Right lobe of liver (tissue), 6 donors: ENCODE data around the gene R3HDM2. TPM values are rescaled to one million over a fixed set of nuclear protein-coding genes. Genes with fewer than 3 reads are reported as not detected.

ENCODE experiments used
- ATAC-seq, 4 donors: fragments of 200-7000 bp; cut with Tn5 transposase; one replicate each; pipeline ENCODE4 v1.9.1; 2020; ENCODE audit warnings: mild to moderate bottlenecking in 4 of 4, moderate library complexity in 4 of 4
- DNase-seq, 3 donors: peaks; one replicate each; pipeline ENCODE4 v3.0.0-alpha.2; 2020
- H3K27ac ChIP-seq, 3 donors: fragments of 200-600 bp; one replicate each; pipeline ENCODE4 v1.8.0; 2022
- H3K27me3 ChIP-seq, 2 donors: fragments of 200-600 bp; one replicate each; pipeline ENCODE4 v1.8.0; 2022
- H3K36me3 ChIP-seq, 4 donors: fragments of 200-600 bp; sonication (generic) in 1 of 4; one replicate each; pipeline versions ENCODE4 v1.5.1 to v1.8.0; 2017 to 2022; ENCODE audit warnings: control low read depth in 1 of 4
- H3K4me1 ChIP-seq, 4 donors: fragments of 200-600 bp; sonication (generic) in 1 of 4; one replicate each; pipeline versions ENCODE4 v1.5.1 to v1.8.0; 2017 to 2022; ENCODE audit warnings: control low read depth in 1 of 4
- H3K4me3 ChIP-seq, 3 donors: fragments of 200-600 bp; one replicate each; pipeline ENCODE4 v1.8.0; 2022
- H3K9me3 ChIP-seq, 4 donors: fragments of 200-600 bp; sonication (generic) in 1 of 4; one replicate each; pipeline versions ENCODE4 v1.5.1 to v1.8.0; 2017 to 2022; ENCODE audit warnings: control low read depth in 1 of 4
- CTCF ChIP-seq, 4 donors: fragments of 200-600 bp in 3 of 4; fragments of 450-650 bp in 1 of 4; IDR thresholded peaks; one replicate each; pipeline versions ENCODE4 v1.5.1 to v1.8.0; 2016 to 2022; ENCODE audit warnings: antibody characterized with exemption in 4 of 4, mild to moderate bottlenecking in 2 of 4
- POLR2A ChIP-seq: fragments of 450-650 bp; IDR thresholded peaks from one replicate; pipeline ENCODE4 v1.6.1; 2017; ENCODE audit warnings: antibody characterized with exemption, mild to moderate bottlenecking
- WGBS: methylation state at CpG from one replicate; pipeline ENCODE4 v1.1.6; 2018; ENCODE audit warnings: low coverage, low lambda C conversion rate; ENCODE audit not compliant: insufficient coverage; ENCODE audit errors: missing lambda C conversion rate; 5-methylcytosine and 5-hydroxymethylcytosine counted together
- intact Hi-C, 2 donors: fragments of 100-400 bp; cut with DNase I; formaldehyde crosslinking; loops; one replicate each; pipeline versions ENCODE4 v1.11.2 to v1.14.1; 2022
- total RNA-seq, 6 experiments: library from RNA; depleted of rRNA in 2 of 6; stranded (reverse); fragments of >200 nt in 2 of 6; fragmentation: NEBNext Ultra II Directional in 3 of 6; extraction: Animal tissue kit (Norgen Biotek cat#: 25700) in 3 of 6; gene quantifications; one replicate each; pipeline versions ENCODE4 v1.1.0 to v1.2.4, GENCODE V29; 2016 to 2023
- donor health status: DM: no; HTN: yes; CAD: no.
- donor health status: DM: no; HTN: no; CAD: no.
- donor health status: DM: no; HTN: no; CAD: no.
- donor health status: DM: no; HTN: yes; CAD: no.
- donor health status: DM: no; HTN: yes; CAD: no.

The R3HDM2 gene
- total RNA-seq, 6 experiments from 2014 or later, result 25.3 to 48.0 (median 35.9) TPM

GRCh38 chr12:57467212-57467874, 36.5 kb upstream of the R3HDM2 start:
- no peaks in the 10 kb centered on the region for H3K27me3 ChIP-seq
- no peak overlapping the region for H3K27ac ChIP-seq
- TF ChIP-seq CTCF (IDR thresholded peaks at IDR 0.05) (no peak), POLR2A (no peak)
- no peaks in the 10 kb centered on the region for H3K36me3 ChIP-seq
- H3K4me3 ChIP-seq, result no peak overlapping the region
- intact Hi-C loops, result no loop called here
- no peaks in the 10 kb centered on the region for H3K9me3 ChIP-seq
- ATAC-seq (no peak), DNase-seq (no peak)
- no peaks in the 10 kb centered on the region for H3K4me1 ChIP-seq
- WGBS, result 71% methylated on average over 4 of the region's 12 CpGs

- H3K27me3 ChIP-seq, result no peaks in the 10 kb centered on the region
- ATAC-seq, result no peak
- intact Hi-C loops, result no loop called here
- WGBS, result 68% methylated on average over 6 of the region's 14 CpGs
- H3K4me3 ChIP-seq, result no peak overlapping the region
- TF ChIP-seq POLR2A (no peak), CTCF (IDR thresholded peaks at IDR 0.05) (no peak)
- H3K27ac ChIP-seq, result no peak overlapping the region
- H3K4me1 ChIP-seq, result peaks cover 0 to 14% (median 0%) of the 10 kb centered on the region in 4 donors
- DNase-seq, result no peak
- no peaks in the 10 kb centered on the region for H3K9me3 ChIP-seq
- H3K36me3 ChIP-seq, result no peaks in the 10 kb centered on the region
These were observed 35.1 kb upstream of the R3HDM2 start for GRCh38 chr12:57465747-57466505.

- H3K4me1 ChIP-seq, result peaks cover 0 to 18% (median 0%) of the 10 kb centered on the region in 4 donors
- 74% methylated on average over 4 of the region's 6 CpGs for WGBS
- H3K27ac ChIP-seq, result no peak overlapping the region
- ATAC-seq (no peak), DNase-seq (no peak)
- TF ChIP-seq CTCF (IDR thresholded peaks at IDR 0.05) (no peak), POLR2A (no peak)
- no peaks in the 10 kb centered on the region for H3K9me3 ChIP-seq
- no peak overlapping the region for H3K4me3 ChIP-seq
- H3K36me3 ChIP-seq, result no peaks in the 10 kb centered on the region
- H3K27me3 ChIP-seq, result no peaks in the 10 kb centered on the region
- intact Hi-C loops, result no loop called here
These were observed 34.3 kb upstream of the R3HDM2 start for GRCh38 chr12:57465030-57465746.

- no peak for TF ChIP-seq CTCF (IDR thresholded peaks at IDR 0.05)
- no peak for TF ChIP-seq POLR2A
- Histone ChIP-seq H3K27me3 (no peaks in the 10 kb centered on the region), H3K4me1 (peaks cover 0 to 18% (median under 1%) of the 10 kb centered on the region in 4 donors), H3K9me3 (no peaks in the 10 kb centered on the region), H3K27ac (no peak overlapping the region), H3K4me3 (no peak overlapping the region), H3K36me3 (no peaks in the 10 kb centered on the region)
- whole genome bisulfite sequencing, result 85% methylated on average over 11 of the region's 12 CpGs
- no peak for ATAC-seq
- no peak for DNase-seq
- intact Hi-C loops, result no loop called here
These were observed 33.7 kb upstream of the R3HDM2 start for GRCh38 chr12:57464569-57464968.
